ENCODE data around the gene CACFD1. TPM values are rescaled to one million over a fixed set of nuclear protein-coding genes. Genes with fewer than 3 reads are reported as not detected.

Gene CACFD1
- total RNA-seq, 2 donors from 2014 or later, result 15.8 to 19.5 TPM

GRCh38 chr9:133499892-133500270, 40.1 kb downstream of the CACFD1 start:
- Histone ChIP-seq H3K27me3 (replicated peaks; ENCODE audit: insufficient read depth) (no peaks in the 10 kb centered on the region), H3K4me1 (ENCODE audit: control insufficient read depth in 1 of 2, low read depth in 2 of 2) (no peaks in the 10 kb centered on the region), H3K9me3 (peaks cover 10% of the 10 kb centered on the region), H3K4me3 (no peak overlapping the region), H3K27ac (no peak overlapping the region), H3K36me3 (no peaks in the 10 kb centered on the region)
- ATAC-seq (ENCODE audit: insufficient number of reproducible peaks, low FRiP score, low read depth) (no peak), DNase-seq (ENCODE audit: low spot score) (no peak)
- no peak for TF ChIP-seq CTCF (IDR thresholded peaks at IDR 0.05)

DNA sequence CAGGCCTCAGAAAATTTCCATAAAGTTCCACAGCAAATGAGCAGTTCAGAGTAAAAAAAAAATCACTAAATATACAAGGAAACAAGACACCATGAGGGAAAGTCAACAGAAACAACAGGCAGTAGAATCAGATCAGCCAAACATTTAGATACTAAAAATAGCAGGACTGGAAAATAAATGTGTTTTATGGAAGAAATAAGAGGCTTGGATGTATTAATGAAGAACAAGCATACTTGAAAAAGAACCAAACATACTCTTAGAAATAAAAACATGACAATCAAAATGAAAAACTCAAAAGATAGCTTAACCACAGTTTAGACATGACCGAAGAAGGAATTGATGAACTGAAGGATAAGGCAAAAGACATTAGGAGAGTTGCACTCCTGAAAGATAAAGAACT, 42.3 kb downstream of the CACFD1 start:
- ATAC-seq (ENCODE audit: insufficient number of reproducible peaks, low FRiP score, low read depth) (no peak), DNase-seq (ENCODE audit: low spot score) (no peak)
- H3K4me1 ChIP-seq (ENCODE audit: control insufficient read depth in 1 of 2, low read depth in 2 of 2), result peaks cover 0 to 17% of the 10 kb centered on the region in 2 donors
- peaks cover 10% of the 10 kb centered on the region for H3K9me3 ChIP-seq
- no peak overlapping the region for H3K4me3 ChIP-seq
- no peaks in the 10 kb centered on the region for H3K27me3 ChIP-seq (replicated peaks; ENCODE audit: insufficient read depth)
- H3K27ac ChIP-seq, result no peak overlapping the region
- no peaks in the 10 kb centered on the region for H3K36me3 ChIP-seq
- no peak for TF ChIP-seq CTCF (IDR thresholded peaks at IDR 0.05)

DNA sequence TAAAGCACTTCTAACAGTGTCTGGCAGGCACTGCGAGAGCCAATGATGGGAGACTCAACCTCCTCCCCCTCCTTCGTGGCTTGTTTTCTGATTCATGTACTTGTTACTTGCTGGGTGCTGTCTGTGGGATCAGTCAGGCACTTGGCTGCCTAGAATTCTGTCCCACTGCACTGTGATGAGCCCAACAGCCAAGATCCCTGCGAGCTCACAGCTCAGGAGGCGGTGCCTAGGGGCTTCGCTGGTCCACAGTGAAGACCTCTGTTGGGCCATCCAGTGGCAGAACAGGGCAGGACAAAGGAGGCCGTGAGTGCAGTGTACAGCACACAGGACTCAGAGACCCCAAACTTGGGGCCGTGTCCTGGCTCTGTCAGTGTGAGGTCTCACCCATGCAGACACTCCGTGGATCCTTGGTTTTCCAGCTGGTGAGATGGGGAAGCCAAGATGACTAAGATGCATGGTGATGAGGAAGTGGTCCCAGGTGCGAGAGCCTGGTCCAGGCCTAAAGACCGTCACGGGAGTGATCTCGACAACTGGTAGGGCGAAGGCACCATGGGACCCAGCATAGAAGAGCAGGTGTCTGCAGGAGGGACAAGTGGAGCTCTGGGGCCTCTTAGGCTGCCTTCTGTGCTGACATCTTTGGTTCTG, 45.5 kb downstream of the CACFD1 start:
- no peak overlapping the region for H3K27ac ChIP-seq
- peaks cover 9 to 28% of the 10 kb centered on the region in 2 donors for H3K4me1 ChIP-seq (ENCODE audit: control insufficient read depth in 1 of 2, low read depth in 2 of 2)
- no peak for ATAC-seq (ENCODE audit: insufficient number of reproducible peaks, low FRiP score, low read depth)
- no peak for TF ChIP-seq CTCF (IDR thresholded peaks at IDR 0.05)
- no peak overlapping the region for H3K4me3 ChIP-seq
- H3K9me3 ChIP-seq, result peaks cover 10% of the 10 kb centered on the region
- no peak for DNase-seq (ENCODE audit: low spot score)
- no peaks in the 10 kb centered on the region for H3K27me3 ChIP-seq (replicated peaks; ENCODE audit: insufficient read depth)
- no peaks in the 10 kb centered on the region for H3K36me3 ChIP-seq

- TF ChIP-seq CTCF (IDR thresholded peaks at IDR 0.05), result no peak
- DNase-seq (ENCODE audit: low spot score) (no peak), ATAC-seq (ENCODE audit: insufficient number of reproducible peaks, low FRiP score, low read depth) (no peak)
- Histone ChIP-seq H3K4me1 (ENCODE audit: control insufficient read depth in 1 of 2, low read depth in 2 of 2) (peaks cover 9 to 28% of the 10 kb centered on the region in 2 donors), H3K9me3 (peaks cover 10% of the 10 kb centered on the region), H3K27me3 (replicated peaks; ENCODE audit: insufficient read depth) (no peaks in the 10 kb centered on the region), H3K4me3 (no peak overlapping the region), H3K36me3 (no peaks in the 10 kb centered on the region), H3K27ac (peak overlapping the region in 1 of 2 donors; percentile 30)
Observed at GRCh38 chr9:133505901-133506652, 46.3 kb downstream of the CACFD1 start.

GRCh38 chr9:133506653-133507038, 46.9 kb downstream of the CACFD1 start:
- ATAC-seq (ENCODE audit: insufficient number of reproducible peaks, low FRiP score, low read depth) (no peak), DNase-seq (ENCODE audit: low spot score) (no peak)
- Histone ChIP-seq H3K27ac (no peak overlapping the region), H3K9me3 (peaks cover 7% of the 10 kb centered on the region), H3K4me1 (ENCODE audit: control insufficient read depth in 1 of 2, low read depth in 2 of 2) (peaks cover 9 to 28% of the 10 kb centered on the region in 2 donors), H3K36me3 (no peaks in the 10 kb centered on the region), H3K4me3 (no peak overlapping the region), H3K27me3 (replicated peaks; ENCODE audit: insufficient read depth) (no peaks in the 10 kb centered on the region)
- no peak for TF ChIP-seq CTCF (IDR thresholded peaks at IDR 0.05)

Measured in thoracic aorta (tissue), 2 donors.